ENCODE data around the gene CBFB. TPM values are rescaled to one million over a fixed set of nuclear protein-coding genes. Genes with fewer than 3 reads are reported as not detected.
"Not testable (repeated sequence)": the region's sequence is repeated elsewhere in the genome, so short reads cannot be mapped to it uniquely, and the experiment has no call there.

CBFB gene
- 76.4 and 93.0 TPM in 2 replicates for total RNA-seq (2012; rRNA removed)

- peaks cover 15% of the 10 kb centered on the region for H3K36me3 ChIP-seq (ENCODE audit: insufficient read depth, low read length)
- peak within 1 kb of the TSS; percentile 88 for H3K4me3 ChIP-seq (ENCODE audit: low read length)
- H3K9ac ChIP-seq (ENCODE audit: low read depth, low read length), result peak within 1 kb of the TSS; percentile 98
- no peaks in the 10 kb centered on the region for H3K9me3 ChIP-seq (replicated peaks; ENCODE audit: low read length)
- H3K4me2 ChIP-seq (ENCODE audit: low read length), result peak within 1 kb of the TSS; percentile 97
- peaks cover 20% of the 10 kb centered on the region for H3K4me1 ChIP-seq (ENCODE audit: control insufficient read depth, insufficient read depth, low read length)
- no peaks in the 10 kb centered on the region for H3K27me3 ChIP-seq (ENCODE audit: control insufficient read depth, insufficient read depth, low read length)
Observed at GRCh38 chr16:67028696-67029253, at the start of gene CBFB. CBFB (plus strand) TSS chr16:67029149; CDS start chr16:67029408, 259 bp downstream.

- H3K4me2 ChIP-seq (ENCODE audit: low read length), result no peak overlapping the region
- peaks cover 10% of the 10 kb centered on the region for H3K4me1 ChIP-seq (ENCODE audit: control insufficient read depth, insufficient read depth, low read length)
- no peak overlapping the region for H3K9ac ChIP-seq (ENCODE audit: low read depth, low read length)
- H3K9me3 ChIP-seq (replicated peaks; ENCODE audit: low read length), result no peaks in the 10 kb centered on the region
- H3K4me3 ChIP-seq (ENCODE audit: low read length), result no peak overlapping the region
- H3K27me3 ChIP-seq (ENCODE audit: control insufficient read depth, insufficient read depth, low read length), result no peaks in the 10 kb centered on the region
- H3K36me3 ChIP-seq (ENCODE audit: insufficient read depth, low read length), result no peaks in the 10 kb centered on the region
Observed at GRCh38 chr16:66983033-66983432, 45.9 kb upstream of the CBFB start.

GRCh38 chr16:66984892-66985311 is 44.0 kb upstream of the CBFB start:
- H3K4me3 ChIP-seq (ENCODE audit: low read length), result no peak overlapping the region
- peaks cover 9% of the 10 kb centered on the region for H3K4me1 ChIP-seq (ENCODE audit: control insufficient read depth, insufficient read depth, low read length)
- no peaks in the 10 kb centered on the region for H3K36me3 ChIP-seq (ENCODE audit: insufficient read depth, low read length)
- no peaks in the 10 kb centered on the region for H3K9me3 ChIP-seq (replicated peaks; ENCODE audit: low read length)
- H3K27me3 ChIP-seq (ENCODE audit: control insufficient read depth, insufficient read depth, low read length), result no peaks in the 10 kb centered on the region
- H3K9ac ChIP-seq (ENCODE audit: low read depth, low read length), result no peak overlapping the region
- H3K4me2 ChIP-seq (ENCODE audit: low read length), result no peak overlapping the region

DNA sequence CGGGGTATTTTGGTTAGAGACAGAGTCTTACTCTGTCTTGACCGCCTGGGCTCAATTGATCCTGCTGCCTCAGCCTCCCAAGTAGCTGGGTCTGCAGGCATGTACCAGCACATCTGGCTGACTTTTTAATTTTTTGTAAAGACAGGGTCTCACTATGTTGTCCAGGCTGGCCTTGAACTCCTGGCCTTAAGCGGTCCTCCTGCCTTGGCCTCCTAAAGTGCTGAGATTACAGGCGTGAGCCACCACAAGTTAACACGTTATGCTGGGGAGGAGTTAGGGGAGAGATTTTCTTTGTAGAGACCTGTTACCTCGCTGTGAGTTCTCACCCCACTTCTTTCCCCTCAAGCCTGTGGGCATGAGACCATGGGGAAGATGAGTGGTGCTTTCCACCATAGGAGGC is 42.4 kb upstream of the CBFB start:
- H3K4me2 ChIP-seq (ENCODE audit: low read length), result no peak overlapping the region
- H3K4me1 ChIP-seq (ENCODE audit: control insufficient read depth, insufficient read depth, low read length), result peaks cover 9% of the 10 kb centered on the region
- no peaks in the 10 kb centered on the region for H3K27me3 ChIP-seq (ENCODE audit: control insufficient read depth, insufficient read depth, low read length)
- H3K36me3 ChIP-seq (ENCODE audit: insufficient read depth, low read length), result no peaks in the 10 kb centered on the region
- no peak overlapping the region for H3K9ac ChIP-seq (ENCODE audit: low read depth, low read length)
- H3K4me3 ChIP-seq (ENCODE audit: low read length), result no peak overlapping the region
- H3K9me3 ChIP-seq (replicated peaks; ENCODE audit: low read length), result no peaks in the 10 kb centered on the region

- H3K4me3 ChIP-seq (ENCODE audit: low read length), result no peak within 1 kb of the TSS
- H3K36me3 ChIP-seq (ENCODE audit: insufficient read depth, low read length), result no peaks in the 10 kb centered on the region
- H3K4me1 ChIP-seq (ENCODE audit: control insufficient read depth, insufficient read depth, low read length), result peaks cover 9% of the 10 kb centered on the region
- H3K4me2 ChIP-seq (ENCODE audit: low read length), result no peak within 1 kb of the TSS
- no peaks in the 10 kb centered on the region for H3K27me3 ChIP-seq (ENCODE audit: control insufficient read depth, insufficient read depth, low read length)
- no peaks in the 10 kb centered on the region for H3K9me3 ChIP-seq (replicated peaks; ENCODE audit: low read length)
- H3K9ac ChIP-seq (ENCODE audit: low read depth, low read length), result no peak within 1 kb of the TSS
Observed at GRCh38 chr16:66988197-66988788, 40.7 kb upstream of the CBFB start, which contains the start of gene CES4A. CES4A (plus strand) TSS chr16:66988589; CDS start chr16:66988773, 184 bp downstream.

DNA sequence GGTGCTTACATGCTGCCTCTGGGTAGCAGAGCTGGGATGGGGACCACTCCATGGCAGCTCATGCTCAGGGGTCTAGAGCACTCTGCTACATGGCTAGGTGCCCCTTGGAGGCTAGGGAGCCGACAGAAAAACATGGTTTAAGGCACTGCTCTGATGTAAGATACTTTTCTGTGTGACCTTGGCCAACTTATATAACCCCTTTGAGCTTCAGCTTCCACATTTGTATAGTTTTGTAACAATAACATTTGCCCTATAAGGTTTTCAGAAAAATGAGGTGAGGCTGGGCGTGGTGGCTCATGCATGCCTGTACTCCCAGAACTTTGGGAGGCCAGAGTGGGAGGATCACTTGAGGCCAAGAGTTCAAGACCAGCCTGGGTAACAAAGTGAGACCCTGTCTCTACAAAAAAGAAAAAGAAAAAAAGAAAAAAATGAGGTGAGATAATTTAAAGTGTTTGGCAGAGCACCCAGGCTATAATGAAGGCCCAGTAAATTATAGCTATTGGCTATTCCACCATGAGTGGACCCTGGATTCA is 37.3 kb upstream of the CBFB start:
- no peak overlapping the region for H3K4me3 ChIP-seq (ENCODE audit: low read length)
- H3K9ac ChIP-seq (ENCODE audit: low read depth, low read length), result no peak overlapping the region
- H3K4me2 ChIP-seq (ENCODE audit: low read length), result no peak overlapping the region
- no peaks in the 10 kb centered on the region for H3K36me3 ChIP-seq (ENCODE audit: insufficient read depth, low read length)
- H3K9me3 ChIP-seq (replicated peaks; ENCODE audit: low read length), result no peaks in the 10 kb centered on the region
- H3K27me3 ChIP-seq (ENCODE audit: control insufficient read depth, insufficient read depth, low read length), result no peaks in the 10 kb centered on the region
- H3K4me1 ChIP-seq (ENCODE audit: control insufficient read depth, insufficient read depth, low read length), result peaks cover 17% of the 10 kb centered on the region

DNA sequence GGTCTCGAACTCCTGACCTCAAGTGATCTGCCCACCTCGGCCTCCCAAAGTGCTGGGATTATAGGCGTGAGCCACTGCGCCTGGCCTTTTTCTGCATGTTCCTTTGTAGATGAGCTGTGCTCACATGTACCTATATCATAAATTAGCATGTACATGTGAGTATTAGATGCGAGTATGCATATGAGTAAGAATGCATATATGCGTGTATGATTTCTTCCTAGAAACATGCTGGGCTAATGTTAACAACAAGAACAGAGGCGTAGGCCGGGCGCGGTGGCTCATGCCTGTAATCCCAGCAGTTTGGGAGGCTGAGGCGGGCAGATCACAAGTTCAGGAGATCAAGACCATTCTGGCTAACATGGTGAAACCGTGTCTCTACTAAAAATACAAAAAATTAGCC is 35.4 kb upstream of the CBFB start:
- H3K4me2 ChIP-seq (ENCODE audit: low read length); H3K36me3 ChIP-seq (ENCODE audit: insufficient read depth, low read length); H3K9ac ChIP-seq (ENCODE audit: low read depth, low read length); H3K9me3 ChIP-seq (replicated peaks; ENCODE audit: low read length); H3K27me3 ChIP-seq (ENCODE audit: control insufficient read depth, insufficient read depth, low read length); H3K4me3 ChIP-seq (ENCODE audit: low read length): not testable (repeated sequence)
- H3K4me1 ChIP-seq (ENCODE audit: control insufficient read depth, insufficient read depth, low read length), result peaks cover 17% of the 10 kb centered on the region

DNA sequence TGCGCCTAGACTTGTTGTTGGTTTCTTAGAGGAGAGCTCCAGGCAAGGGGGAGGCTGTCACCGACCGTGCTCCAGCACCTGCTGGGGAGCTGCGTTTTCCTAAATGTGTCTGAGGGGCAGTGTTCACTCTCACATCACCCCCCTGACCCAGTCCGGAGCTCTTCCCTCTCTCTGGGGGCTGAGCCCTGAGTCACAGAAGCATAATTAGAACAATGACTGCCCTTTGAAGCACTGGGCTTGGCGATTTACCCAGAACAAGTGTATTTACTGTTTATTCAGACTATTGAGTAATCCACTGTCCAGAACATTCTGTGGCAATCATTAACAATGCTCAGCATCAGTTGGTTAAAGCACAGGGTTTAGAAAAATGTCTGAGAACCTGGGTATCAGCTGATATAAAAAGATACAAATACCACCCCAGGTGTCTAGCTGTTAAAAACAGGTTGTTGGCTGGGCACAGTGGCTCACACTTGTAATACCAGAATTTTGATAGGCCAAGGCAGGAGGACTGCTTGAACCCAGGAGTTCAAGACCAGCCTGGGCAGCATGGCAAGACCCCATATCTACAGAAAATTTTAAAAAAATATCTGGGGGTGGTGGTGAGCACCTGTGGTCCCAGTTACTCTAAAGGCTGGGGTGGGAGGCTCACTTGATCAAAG is 32.5 kb upstream of the CBFB start:
- Histone ChIP-seq H3K27me3 (ENCODE audit: control insufficient read depth, insufficient read depth, low read length) (no peaks in the 10 kb centered on the region), H3K4me3 (ENCODE audit: low read length) (no peak overlapping the region), H3K36me3 (ENCODE audit: insufficient read depth, low read length) (no peaks in the 10 kb centered on the region), H3K4me1 (ENCODE audit: control insufficient read depth, insufficient read depth, low read length) (peaks cover 26% of the 10 kb centered on the region), H3K4me2 (ENCODE audit: low read length) (no peak overlapping the region), H3K9ac (ENCODE audit: low read depth, low read length) (no peak overlapping the region), H3K9me3 (replicated peaks; ENCODE audit: low read length) (no peaks in the 10 kb centered on the region)

DNA sequence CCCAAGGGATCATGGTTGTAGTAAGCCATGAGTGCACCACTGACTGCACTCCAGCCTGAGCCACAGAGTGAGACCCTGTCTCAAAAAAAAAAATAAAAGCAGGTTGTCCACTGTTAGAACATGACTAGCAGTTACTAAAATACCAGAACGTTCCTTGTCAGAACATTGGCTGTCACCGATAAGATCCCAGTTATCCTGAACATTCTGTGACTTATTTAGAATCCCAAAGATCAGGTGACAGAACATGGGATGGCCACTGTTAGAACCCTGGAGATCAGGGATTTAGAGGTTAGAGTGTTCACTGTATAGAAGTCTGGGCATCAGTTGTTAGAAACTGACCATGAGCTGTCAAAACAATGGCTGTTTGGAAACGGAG is 32.0 kb upstream of the CBFB start:
- H3K27me3 ChIP-seq (ENCODE audit: control insufficient read depth, insufficient read depth, low read length), result no peaks in the 10 kb centered on the region
- H3K36me3 ChIP-seq (ENCODE audit: insufficient read depth, low read length), result no peaks in the 10 kb centered on the region
- no peak overlapping the region for H3K4me2 ChIP-seq (ENCODE audit: low read length)
- no peak overlapping the region for H3K9ac ChIP-seq (ENCODE audit: low read depth, low read length)
- H3K4me1 ChIP-seq (ENCODE audit: control insufficient read depth, insufficient read depth, low read length), result peaks cover 31% of the 10 kb centered on the region
- no peaks in the 10 kb centered on the region for H3K9me3 ChIP-seq (replicated peaks; ENCODE audit: low read length)
- no peak overlapping the region for H3K4me3 ChIP-seq (ENCODE audit: low read length)

- no peaks in the 10 kb centered on the region for H3K27me3 ChIP-seq (ENCODE audit: control insufficient read depth, insufficient read depth, low read length)
- peaks cover 31% of the 10 kb centered on the region for H3K4me1 ChIP-seq (ENCODE audit: control insufficient read depth, insufficient read depth, low read length)
- H3K36me3 ChIP-seq (ENCODE audit: insufficient read depth, low read length), result no peaks in the 10 kb centered on the region
- H3K9me3 ChIP-seq (replicated peaks; ENCODE audit: low read length), result no peaks in the 10 kb centered on the region
- H3K9ac ChIP-seq (ENCODE audit: low read depth, low read length), result no peak overlapping the region
- H3K4me3 ChIP-seq (ENCODE audit: low read length), result peak overlapping the region; percentile 67
- peak overlapping the region; percentile 85 for H3K4me2 ChIP-seq (ENCODE audit: low read length)
Observed at GRCh38 chr16:67000384-67001351, 28.3 kb upstream of the CBFB start.

- Histone ChIP-seq H3K4me3 (ENCODE audit: low read length) (no peak overlapping the region), H3K27me3 (ENCODE audit: control insufficient read depth, insufficient read depth, low read length) (no peaks in the 10 kb centered on the region), H3K9me3 (replicated peaks; ENCODE audit: low read length) (no peaks in the 10 kb centered on the region), H3K4me1 (ENCODE audit: control insufficient read depth, insufficient read depth, low read length) (peaks cover 23% of the 10 kb centered on the region), H3K9ac (ENCODE audit: low read depth, low read length) (no peak overlapping the region), H3K4me2 (ENCODE audit: low read length) (peak overlapping the region; percentile 77), H3K36me3 (ENCODE audit: insufficient read depth, low read length) (no peaks in the 10 kb centered on the region)
Observed at GRCh38 chr16:67001726-67002125, 27.2 kb upstream of the CBFB start.

Data from skeletal muscle satellite cell (primary cell).